Endothelial cell of umbilical vein (primary cell): ENCODE data around the gene FBXW11. TPM values are rescaled to one million over a fixed set of nuclear protein-coding genes. Genes with fewer than 3 reads are reported as not detected.
A peak's percentile ranks its signal among the peaks of the same experiment; 100 is the strongest.

Experiments
- BruUV-seq: library from RNA; stranded (reverse); fragments of 400-500 nt; replicated peaks from 2 replicates; lab custom pipeline; 2021; lab: Mats Ljungman, UMichigan
- CTCF ChIA-PET: fragments of 300-600, 350-600 bp; sonication (Branson Sonifier 250); formaldehyde crosslinking; loops from one replicate; lab custom pipeline; 2021; ENCODE audit warnings: antibody characterized with exemption, inconsistent platforms; lab: Charles Lee
- POLR2A ChIA-PET: fragments of 300-600, 350-600 bp; sonication (Branson Sonifier 250); formaldehyde crosslinking; loops from one replicate; lab custom pipeline; 2021; ENCODE audit warnings: antibody characterized with exemption, inconsistent platforms; lab: Charles Lee
- DNase-seq: peaks from one replicate; pipeline ENCODE4 v3.0.0-alpha.2; 2011; ENCODE audit warnings: low read depth, low spot score
- FAIRE-seq: peaks from 2 replicates; lab custom pipeline; 2011; peaks lifted over from hg19 to GRCh38; lab: Jason Lieb, UNC
- H2AFZ ChIP-seq: 2 replicates; pipeline ENCODE4 v1.6.0; 2012; ENCODE audit warnings: low read depth, low read length, control low read depth, inconsistent platforms
- H3K27ac ChIP-seq: 2 replicates; pipeline ENCODE4 v1.5.1; 2011; ENCODE audit warnings: low read depth, mild to moderate bottlenecking, control low read depth, low read length, moderate library complexity; ENCODE audit not compliant: insufficient read depth
- H3K27me3 ChIP-seq, 2 experiments: 2 replicates each; pipeline versions ENCODE4 v1.6.0 to v1.6.1; 2011; ENCODE audit warnings: low read length in 2 of 2, mixed read lengths in 1 of 2; ENCODE audit not compliant: control insufficient read depth in 2 of 2, insufficient read depth in 2 of 2
- H3K36me3 ChIP-seq, 2 experiments: 2 replicates in 1 of 2; 3 replicates in 1 of 2; pipeline ENCODE4 v1.5.1; 2011; ENCODE audit warnings: low read length in 2 of 2, mild to moderate bottlenecking in 1 of 2, moderate library complexity in 1 of 2; ENCODE audit not compliant: control insufficient read depth in 2 of 2, insufficient read depth in 2 of 2; ENCODE audit errors: extremely low read depth in 1 of 2
- H3K4me1 ChIP-seq: 3 replicates; pipeline ENCODE4 v1.5.1; 2011; ENCODE audit warnings: mild to moderate bottlenecking, low read length; ENCODE audit not compliant: control insufficient read depth, insufficient read depth; ENCODE audit errors: extremely low read depth
- H3K4me2 ChIP-seq: 2 replicates; pipeline ENCODE4 v1.6.1; 2011; ENCODE audit warnings: low read length, control low read depth, mixed read lengths; ENCODE audit not compliant: insufficient read depth
- H3K4me3 ChIP-seq, 3 experiments: fragments of 200-600 bp in 1 of 3; sonication (generic), shearing (Covaris generic) in 1 of 3; replicated peaks in 1 of 3; 2 replicates each; pipeline ENCODE4 v1.5.1; 2011 to 2016; ENCODE audit warnings: control low read depth in 3 of 3, low read length in 3 of 3, mild to moderate bottlenecking in 2 of 3, inconsistent platforms in 1 of 3, low read depth in 1 of 3, moderate library complexity in 1 of 3; ENCODE audit not compliant: insufficient read depth in 1 of 3
- H3K79me2 ChIP-seq: 2 replicates; pipeline ENCODE4 v1.6.0; 2012; ENCODE audit warnings: low read length, inconsistent platforms; ENCODE audit not compliant: control insufficient read depth, insufficient read depth
- H3K9ac ChIP-seq: replicated peaks from 2 replicates; pipeline ENCODE3; 2011; ENCODE audit warnings: low read length, control low read depth; ENCODE audit not compliant: insufficient read depth; ENCODE audit errors: extremely low read depth
- H3K9me1 ChIP-seq: replicated peaks from 3 replicates; pipeline ENCODE4 v1.6.0; 2011; ENCODE audit warnings: mild to moderate bottlenecking, low read length; ENCODE audit not compliant: control insufficient read depth, insufficient read depth; ENCODE audit errors: extremely low read depth
- H3K9me3 ChIP-seq: replicated peaks from 2 replicates; pipeline ENCODE4 v1.5.1; 2012; ENCODE audit warnings: low read length, inconsistent platforms; ENCODE audit not compliant: control insufficient read depth, insufficient read depth
- H4K20me1 ChIP-seq: replicated peaks from 2 replicates; pipeline ENCODE3; 2011; ENCODE audit warnings: mild to moderate bottlenecking, low read length; ENCODE audit not compliant: control insufficient read depth, insufficient read depth; ENCODE audit errors: extremely low read depth
- CTCF ChIP-seq, 2 donors: IDR thresholded peaks; 1 replicate in 1 of 2; 2 replicates in 1 of 2; pipeline ENCODE4 v1.5.1; 2011; ENCODE audit warnings: low read length in 2 of 2, mild to moderate bottlenecking in 2 of 2, moderate library complexity in 2 of 2, control low read depth in 1 of 2, inconsistent platforms in 1 of 2, low read depth in 1 of 2; ENCODE audit not compliant: insufficient read depth in 1 of 2; ENCODE audit errors: extremely low read depth in 1 of 2
- EZH2 ChIP-seq: IDR thresholded peaks from 2 replicates; pipeline ENCODE4 v1.6.1; 2012; ENCODE audit warnings: borderline replicate concordance, low read depth, mild to moderate bottlenecking, moderate library complexity, low read length, inconsistent platforms; ENCODE audit not compliant: severe bottlenecking
- FOS ChIP-seq: IDR thresholded peaks from 2 replicates; pipeline ENCODE4 v1.6.1; 2011; ENCODE audit warnings: mild to moderate bottlenecking, low read length, moderate library complexity, borderline replicate concordance; ENCODE audit not compliant: insufficient read depth
- GATA2 ChIP-seq: IDR thresholded peaks from 2 replicates; pipeline ENCODE4 v1.7.0; 2011; ENCODE audit warnings: low read depth, mild to moderate bottlenecking, moderate library complexity, mixed read lengths, low read length; ENCODE audit not compliant: insufficient read length, insufficient read depth
- JUN ChIP-seq: IDR thresholded peaks from 2 replicates; pipeline ENCODE4 v1.6.1; 2011; ENCODE audit warnings: borderline replicate concordance, low read depth; ENCODE audit not compliant: insufficient read length, insufficient read depth
- MAX ChIP-seq: IDR thresholded peaks from 2 replicates; pipeline ENCODE4 v1.6.1; 2011; ENCODE audit not compliant: insufficient read depth, insufficient read length
- MYC ChIP-seq: IDR thresholded peaks from one replicate; pipeline ENCODE4 v1.6.1; 2011; ENCODE audit warnings: mild to moderate bottlenecking, low read depth, low read length
- POLR2A ChIP-seq: IDR thresholded peaks from 2 replicates; pipeline ENCODE4 v1.6.1; 2012; ENCODE audit warnings: low read depth, mild to moderate bottlenecking, control low read depth, low read length
- POLR2AphosphoS5 ChIP-seq: IDR thresholded peaks from 2 replicates; pipeline ENCODE4 v1.6.1; 2012; ENCODE audit warnings: low read depth, mild to moderate bottlenecking, control low read depth, low read length, moderate library complexity; ENCODE audit not compliant: insufficient read depth
- dilution Hi-C: fragments of 300-500 bp; cut with MboI; formaldehyde crosslinking; loops from one replicate; pipeline ENCODE4 v1.15.0; 2019; ENCODE audit warnings: low sequenced_read_pairs; ENCODE audit not compliant: extremely low pct_ligation_motif_present
- intact Hi-C: fragments of 100-400 bp; cut with micrococcal nuclease; formaldehyde crosslinking; loops from one replicate; pipeline ENCODE4 v1.10.0; 2022
- polyA plus RNA-seq, 4 experiments: library from polyadenylated mRNA; depleted of rRNA in 3 of 4; stranded (reverse) in 3 of 4; unstranded in 1 of 4; fragments of >200 nt; gene quantifications; 2 replicates each; pipeline versions ENCODE4 v1.2.1 to v1.2.3, GENCODE V29; 2011 to 2012; ENCODE audit warnings: missing spikeins in 1 of 4
- total RNA-seq: library from RNA; stranded (reverse); gene quantifications from 2 replicates; pipeline ENCODE4 v1.2.3, GENCODE V29; 2021

FBXW11 gene
- total and polyA plus RNA-seq, 2 donors (not counting 3 experiments of a cell fraction or from before 2014, with no cell fraction given), result 30.7 to 44.7 TPM

DNA sequence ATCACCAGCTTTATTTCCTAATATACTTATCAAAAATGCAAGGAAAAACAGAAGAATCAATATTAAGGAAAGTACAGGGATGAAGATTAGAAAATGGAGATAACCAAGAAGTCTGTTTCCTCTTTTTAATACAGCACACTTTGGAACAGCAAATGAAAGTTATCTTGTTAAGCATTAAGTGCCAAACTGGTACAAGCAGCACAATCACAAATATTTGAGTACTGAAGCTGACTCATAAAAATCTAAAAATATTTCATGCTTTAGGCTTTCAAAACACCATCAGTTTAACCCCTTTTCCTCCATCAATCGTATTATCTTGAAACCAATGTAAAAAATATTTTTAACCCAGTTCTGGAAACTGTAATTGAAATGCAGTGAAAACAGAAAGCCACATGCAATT lies 2.7 kb downstream of the FBXW11 start:
- intact Hi-C loops (loop anchor here (2.0 kb wide), 1 partner anchor 19 kb away; no protein-coding TSS in a partner anchor), dilution Hi-C loops (no loop called here)
- DNase-seq (peak; percentile 6), FAIRE-seq (no peak)
- no peak overlapping the region for H3K4me3 ChIP-seq
- H3K9ac ChIP-seq, result no peak overlapping the region
- peak overlapping the region; percentile 93 for H3K4me2 ChIP-seq
- H3K27ac ChIP-seq, result no peak overlapping the region
- TF ChIP-seq FOS, result peak; percentile 9
- no peak for TF ChIP-seq POLR2AphosphoS5
- no peaks in the 10 kb centered on the region for H3K36me3 ChIP-seq
- peaks cover 42% of the 10 kb centered on the region for H3K4me1 ChIP-seq
- no peaks in the 10 kb centered on the region for H3K27me3 ChIP-seq
- no TSS peak for BruUV-seq
- peaks cover 72% of the 10 kb centered on the region for H3K79me2 ChIP-seq
- H3K9me1 ChIP-seq, result peaks cover 4% of the 10 kb centered on the region
- no peaks in the 10 kb centered on the region for H3K9me3 ChIP-seq
- H2AFZ ChIP-seq, result no peak overlapping the region
- ChIA-PET CTCF (interaction anchor here (0.8 to 5.9 kb wide), 3 partner anchors 13 to 91 kb away, joined by 4 to 112 read pairs (median 6); no protein-coding TSS in a partner anchor), POLR2A (no interaction called here)
- H4K20me1 ChIP-seq, result peaks cover 7% of the 10 kb centered on the region

DNA sequence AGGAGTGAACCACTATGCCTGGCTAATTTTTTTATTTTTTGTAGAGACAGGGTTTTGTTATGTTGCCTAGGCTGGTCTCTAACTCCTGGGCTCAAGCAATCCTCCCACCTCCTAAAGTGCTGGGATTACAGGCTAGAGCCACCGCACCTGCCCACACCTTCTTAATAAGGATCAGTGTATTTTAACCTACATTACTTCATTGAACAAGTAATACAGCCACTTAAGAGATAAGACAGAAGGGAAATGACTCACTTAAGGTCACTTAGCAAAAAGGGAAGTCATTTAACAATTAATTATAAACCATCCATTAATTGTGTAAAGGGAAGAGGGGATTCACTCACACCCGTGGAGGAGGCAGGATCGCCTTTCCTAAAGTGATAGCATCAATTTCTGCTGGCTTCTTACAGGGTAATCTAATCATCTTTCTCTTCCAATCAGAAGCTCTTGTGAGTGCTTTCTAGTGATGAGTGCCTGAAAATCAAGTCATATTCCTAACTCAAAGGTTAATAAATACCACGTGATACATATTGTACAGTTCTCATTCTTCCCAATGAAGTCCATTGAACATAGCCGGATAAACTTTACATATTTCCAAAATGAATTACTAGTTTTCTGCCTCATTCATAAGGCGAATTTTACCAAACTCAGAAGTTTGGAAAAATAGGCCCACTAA lies 3.5 kb downstream of the FBXW11 start:
- H3K4me1 ChIP-seq, result peaks cover 34% of the 10 kb centered on the region
- no TSS peak for BruUV-seq
- H3K4me3 ChIP-seq, result no peak overlapping the region
- no peak overlapping the region for H3K27ac ChIP-seq
- peaks cover 4% of the 10 kb centered on the region for H3K9me1 ChIP-seq
- H3K79me2 ChIP-seq, result peaks cover 80% of the 10 kb centered on the region
- no peak for FAIRE-seq
- H3K9ac ChIP-seq, result no peak overlapping the region
- H3K9me3 ChIP-seq, result no peaks in the 10 kb centered on the region
- H3K36me3 ChIP-seq, result no peaks in the 10 kb centered on the region
- intact Hi-C loops, result loop anchor here (2.0 kb wide), 1 partner anchor 18 kb away; no protein-coding TSS in a partner anchor
- CTCF ChIA-PET, result interaction anchor here (0.8 to 5.9 kb wide), 3 partner anchors 14 to 91 kb away, joined by 4 to 112 read pairs (median 6); no protein-coding TSS in a partner anchor
- H3K27me3 ChIP-seq, result no peaks in the 10 kb centered on the region
- H4K20me1 ChIP-seq, result peaks cover 7% of the 10 kb centered on the region
- dilution Hi-C loops, result no loop called here
- H2AFZ ChIP-seq, result no peak overlapping the region
- POLR2A ChIA-PET, result no interaction called here
- peak overlapping the region; percentile 93 for H3K4me2 ChIP-seq
- TF ChIP-seq CTCF (IDR thresholded peaks at IDR 0.05; ENCODE audit: extremely low read depth in 1 of 2, insufficient read depth in 1 of 2, low read depth in 1 of 2, low read length in 2 of 2) (no peak), JUN (no peak), POLR2AphosphoS5 (no peak), EZH2 (no peak), GATA2 (no peak), POLR2A (no peak), MAX (no peak), FOS (no peak), MYC (no peak)
- DNase-seq, result peak; percentile 11
